ENCODE results near the gene TNFRSF21.
"Not testable (repeated sequence)": the region's sequence is repeated elsewhere in the genome, so short reads cannot be mapped to it uniquely, and the experiment has no call there.

TNFRSF21 gene

DNA sequence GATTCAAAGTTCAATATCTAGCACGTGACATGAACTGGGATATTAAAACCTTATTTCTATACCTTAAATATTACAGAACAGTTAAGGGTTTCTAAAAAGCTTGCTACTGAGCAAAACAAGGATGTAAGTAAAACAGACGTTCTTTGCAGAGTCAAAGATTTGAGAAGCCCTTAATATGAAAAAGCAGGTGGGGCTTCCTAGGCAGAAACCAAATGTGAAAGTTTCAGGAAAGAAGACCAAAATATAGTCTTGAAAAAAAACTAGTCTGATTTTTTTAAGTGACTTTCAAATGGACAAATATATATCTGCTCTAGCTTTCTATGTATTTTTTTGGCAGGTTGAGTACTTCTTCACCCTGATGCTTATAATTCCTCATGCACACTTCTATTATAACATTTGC is 63.2 kb downstream of the TNFRSF21 start:
- no peak for DNase-seq

DNA sequence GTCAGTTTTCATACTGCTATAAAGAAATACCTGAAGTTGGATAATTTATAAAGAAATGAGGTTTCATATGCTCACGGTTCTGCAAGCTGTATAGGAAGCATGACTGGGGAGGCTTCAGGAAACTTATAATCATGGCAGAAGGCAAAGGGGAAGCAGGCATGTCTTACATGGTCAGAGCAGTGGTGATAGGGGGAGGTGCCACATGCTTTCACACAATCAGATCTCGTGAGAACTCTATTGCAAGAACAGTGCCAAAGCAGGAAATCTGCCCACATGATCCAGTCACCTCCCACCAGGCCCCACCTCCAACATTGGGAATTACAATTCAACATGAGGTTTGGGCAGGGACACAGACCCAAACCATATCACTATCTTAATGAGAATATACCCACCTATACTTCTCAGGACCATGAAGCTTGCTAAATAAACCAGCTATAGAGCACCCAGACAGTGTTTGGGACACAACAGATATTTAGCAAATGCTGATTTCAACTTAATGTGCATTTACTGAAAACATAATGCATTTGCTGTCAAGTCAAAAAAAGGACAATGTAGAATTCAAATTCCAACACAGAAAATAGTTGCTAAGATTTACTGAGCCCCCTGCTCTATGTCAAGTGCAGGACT is 63.8 kb downstream of the TNFRSF21 start:
- DNase-seq = no peak

DNA sequence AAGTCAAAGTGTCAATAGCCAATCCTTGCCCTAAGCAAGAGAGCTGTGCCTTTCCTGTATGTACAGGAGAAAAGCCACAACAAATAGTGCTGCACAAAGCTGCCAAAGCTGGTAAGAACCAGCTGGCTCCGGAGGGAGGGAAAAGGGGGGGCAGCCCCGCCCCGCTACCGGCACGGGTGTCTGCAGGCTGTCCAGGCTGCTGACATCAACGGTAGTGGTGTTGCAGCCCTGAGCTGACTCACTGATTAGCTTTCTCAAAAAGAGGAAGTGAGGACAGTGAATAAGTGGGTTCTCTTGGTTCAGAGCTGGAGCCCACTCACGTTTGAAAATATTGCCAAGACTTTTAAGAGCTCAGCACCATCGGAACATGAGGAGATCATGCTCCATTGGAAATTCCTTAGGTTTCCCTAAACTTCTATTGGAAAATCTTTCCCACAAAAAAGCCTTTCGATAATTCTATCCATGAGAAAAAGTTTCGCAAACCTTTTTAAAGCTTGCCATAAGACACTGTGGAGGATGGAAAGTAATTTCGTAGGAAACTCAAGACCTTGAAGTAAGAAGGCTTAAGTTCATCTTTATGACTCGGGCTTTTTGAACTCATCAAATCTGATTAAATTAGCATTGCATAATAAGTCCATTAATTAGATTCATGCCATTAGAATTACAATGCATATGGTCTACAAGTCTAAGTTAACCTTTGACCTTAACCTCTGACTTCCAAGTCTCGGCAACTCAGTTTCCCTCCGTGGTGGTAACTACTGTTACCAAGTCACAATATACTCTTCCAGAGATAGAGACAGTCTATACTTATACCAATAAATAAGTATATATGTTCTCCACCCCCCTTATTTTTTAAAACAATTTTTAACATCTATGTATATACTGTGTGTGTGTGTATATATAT is 67.0 kb downstream of the TNFRSF21 start:
- peak; percentile 22 for DNase-seq

DNA sequence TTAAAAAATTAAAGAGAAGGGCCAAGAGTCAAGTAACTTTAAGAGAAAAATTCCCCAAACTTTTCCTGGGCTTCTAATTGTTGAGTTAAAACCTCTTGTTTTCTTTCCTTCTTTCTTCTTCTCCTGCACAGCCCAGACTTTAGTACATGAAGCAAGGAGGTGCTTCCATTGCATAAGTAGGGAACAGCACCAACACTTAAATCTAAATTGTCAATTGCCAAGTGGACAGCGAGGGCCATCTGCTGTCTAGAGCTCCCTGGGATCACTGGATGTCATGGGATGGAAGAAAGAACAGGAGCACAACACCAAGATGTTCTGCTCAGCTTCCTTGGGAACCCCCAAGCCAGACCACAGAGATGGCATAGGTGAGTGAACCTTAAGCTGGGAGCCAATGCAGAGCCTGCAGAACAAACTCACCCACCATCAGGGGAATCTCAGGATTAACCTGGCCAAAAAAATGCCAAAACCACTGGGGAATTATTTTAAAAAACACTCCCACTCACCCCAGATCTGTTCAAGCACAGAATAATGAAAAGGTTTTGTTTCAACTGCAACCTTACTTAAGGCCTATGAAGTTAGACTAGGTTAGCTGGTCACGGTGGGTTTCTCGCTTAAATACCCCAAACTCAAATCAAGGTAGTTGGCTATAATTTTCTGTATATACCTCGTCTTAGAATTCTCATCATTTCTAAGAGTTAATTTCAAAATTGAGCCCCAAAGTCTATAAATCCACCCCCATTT is 67.8 kb downstream of the TNFRSF21 start:
- DNase-seq = no peak

DNA sequence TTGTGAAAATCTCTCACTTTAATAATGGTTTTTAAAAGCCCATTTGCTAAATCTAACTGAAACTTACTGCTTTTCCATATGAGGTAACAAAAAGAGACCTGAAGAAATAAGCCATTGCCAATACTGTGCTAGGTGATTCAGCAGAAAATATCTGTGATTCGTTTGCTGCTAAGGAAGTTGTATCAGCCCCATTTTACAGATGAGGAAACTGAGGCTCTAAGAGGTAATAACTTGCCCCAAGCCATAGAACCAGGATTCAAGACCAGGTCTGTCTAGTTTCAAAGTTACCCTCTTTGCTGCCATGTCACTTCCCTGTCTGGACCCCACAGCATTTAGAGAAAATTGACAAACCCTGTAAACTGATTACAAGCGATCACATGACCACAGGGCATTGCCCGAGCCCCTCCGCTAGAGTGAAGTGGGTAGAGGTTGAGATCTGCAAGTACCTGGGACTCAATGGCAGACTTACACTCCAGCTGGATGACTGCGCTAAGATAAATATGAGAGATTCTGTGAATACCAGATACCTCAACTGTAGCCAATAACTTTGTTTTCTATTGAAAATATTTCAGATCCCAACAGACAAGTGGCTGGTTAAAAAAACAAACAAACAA is 69.3 kb downstream of the TNFRSF21 start:
- DNase-seq = no peak

DNA sequence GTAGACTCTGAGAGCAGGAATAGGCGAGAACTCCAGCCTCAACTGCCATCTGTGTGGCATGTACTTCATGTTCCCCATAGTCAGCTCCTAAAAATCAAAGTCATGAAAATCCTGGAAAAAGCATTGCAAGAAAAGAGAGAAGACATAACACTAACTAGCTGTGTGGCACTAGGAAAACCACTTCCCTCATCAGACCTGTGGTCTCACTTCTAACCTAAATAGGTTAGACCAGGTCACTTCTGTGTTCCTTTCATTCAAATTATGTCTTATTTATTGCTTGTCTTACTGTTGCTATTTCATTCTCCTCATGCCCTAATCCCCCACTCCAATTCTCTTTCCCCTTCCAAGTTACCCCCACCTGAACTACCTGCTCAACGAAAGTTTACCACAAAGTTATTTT is 70.2 kb downstream of the TNFRSF21 start:
- no peak for DNase-seq

DNA sequence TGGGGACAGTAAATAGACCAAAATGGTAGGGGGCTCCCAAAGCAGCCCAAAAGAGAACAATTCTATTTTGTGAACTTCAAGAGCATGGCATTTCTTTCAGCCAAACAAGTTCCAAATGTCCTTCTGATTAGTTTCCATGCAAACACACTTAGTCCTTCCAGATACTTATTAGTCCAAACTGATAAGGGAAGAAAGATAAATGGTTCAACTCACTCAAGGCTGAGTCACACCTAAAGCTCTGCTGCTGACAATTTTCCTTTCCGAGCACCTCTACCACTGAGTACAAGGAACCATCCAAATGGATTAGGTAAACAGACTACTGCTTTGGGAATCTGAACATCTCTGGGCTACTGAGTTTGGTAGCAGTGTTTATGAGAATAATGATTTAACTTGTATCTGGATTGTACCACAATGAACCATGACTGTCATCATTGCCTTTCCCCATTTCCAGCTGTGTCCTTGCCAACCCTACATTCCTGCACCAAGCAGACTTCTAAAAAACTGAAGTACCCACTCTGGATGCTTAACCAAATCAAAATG is 71.2 kb downstream of the TNFRSF21 start:
- DNase-seq = no peak

DNA sequence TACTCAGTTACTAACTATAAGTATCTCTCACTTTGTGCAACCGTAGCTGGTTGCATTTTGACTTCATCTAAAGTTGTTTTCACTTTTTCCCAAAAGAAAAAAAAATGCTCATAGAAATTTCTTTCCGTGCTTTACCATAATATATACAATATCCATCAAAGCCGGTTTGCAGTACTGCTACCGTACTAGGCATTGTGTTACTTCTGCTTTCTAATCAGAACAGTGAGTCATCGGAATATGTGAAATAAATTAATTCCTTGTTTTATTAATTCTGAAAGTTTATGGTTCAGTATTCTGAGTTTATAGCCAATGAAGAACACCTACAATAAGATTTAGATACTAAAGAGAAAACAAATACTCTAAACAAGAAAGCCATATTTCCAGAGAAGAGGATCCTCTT is 72.5 kb downstream of the TNFRSF21 start:
- no peak for DNase-seq

DNA sequence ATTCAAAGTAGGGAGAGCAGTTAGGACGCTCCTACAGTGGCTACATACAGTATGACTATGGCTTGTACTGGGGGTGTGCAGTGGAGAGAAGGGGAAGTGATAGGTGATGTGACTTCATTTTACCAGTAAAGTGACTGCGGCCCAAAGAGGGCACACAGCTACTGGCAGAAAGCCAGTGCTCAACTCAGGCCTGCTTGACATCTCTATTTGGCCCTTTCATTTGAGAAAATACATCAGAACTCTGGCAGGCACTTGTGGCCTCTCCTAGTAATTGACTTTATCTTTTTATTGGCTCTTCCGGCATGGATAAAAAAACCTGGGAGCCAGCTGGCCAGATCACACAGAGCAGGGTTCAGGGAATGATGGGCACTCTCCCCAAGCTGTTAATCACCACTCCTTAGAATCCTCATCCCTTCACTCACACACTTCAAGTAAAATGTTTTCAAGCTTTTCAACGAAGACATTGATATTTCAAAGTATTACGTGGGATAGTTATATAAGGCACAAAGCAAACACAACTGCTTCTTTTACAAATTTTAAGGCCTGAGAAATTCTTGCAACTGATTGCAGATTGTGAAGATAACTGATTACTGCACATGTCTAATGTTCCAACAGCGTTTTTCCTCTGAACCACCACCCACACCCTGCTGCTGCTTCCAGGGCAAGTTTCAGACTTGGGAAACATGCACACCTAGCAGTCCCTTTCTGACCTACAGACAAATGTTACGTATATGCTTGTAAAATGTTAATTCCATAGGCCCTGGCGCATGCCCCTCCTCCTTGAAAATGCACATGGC is 73.5 kb downstream of the TNFRSF21 start:
- no peak for DNase-seq

DNA sequence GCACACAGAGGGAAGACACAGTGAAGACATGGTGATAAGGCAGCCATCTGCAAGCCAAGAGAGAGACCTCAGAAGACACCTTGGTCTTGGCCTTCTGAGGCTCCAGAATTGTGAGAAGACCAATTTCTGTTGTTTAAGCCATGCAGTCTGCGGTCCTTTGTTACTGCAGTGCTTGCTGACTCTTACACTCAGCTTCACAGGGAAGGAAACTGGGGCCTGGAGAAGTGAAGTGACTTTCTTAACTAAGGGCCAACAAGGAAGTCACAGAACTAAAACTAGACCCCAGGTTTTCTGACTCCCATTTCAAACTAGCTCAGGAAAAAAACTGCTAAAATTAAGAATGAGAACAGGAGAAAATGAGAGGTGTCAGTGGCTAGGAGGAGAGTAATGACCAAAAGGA is 74.3 kb downstream of the TNFRSF21 start:
- no peak for DNase-seq

DNA sequence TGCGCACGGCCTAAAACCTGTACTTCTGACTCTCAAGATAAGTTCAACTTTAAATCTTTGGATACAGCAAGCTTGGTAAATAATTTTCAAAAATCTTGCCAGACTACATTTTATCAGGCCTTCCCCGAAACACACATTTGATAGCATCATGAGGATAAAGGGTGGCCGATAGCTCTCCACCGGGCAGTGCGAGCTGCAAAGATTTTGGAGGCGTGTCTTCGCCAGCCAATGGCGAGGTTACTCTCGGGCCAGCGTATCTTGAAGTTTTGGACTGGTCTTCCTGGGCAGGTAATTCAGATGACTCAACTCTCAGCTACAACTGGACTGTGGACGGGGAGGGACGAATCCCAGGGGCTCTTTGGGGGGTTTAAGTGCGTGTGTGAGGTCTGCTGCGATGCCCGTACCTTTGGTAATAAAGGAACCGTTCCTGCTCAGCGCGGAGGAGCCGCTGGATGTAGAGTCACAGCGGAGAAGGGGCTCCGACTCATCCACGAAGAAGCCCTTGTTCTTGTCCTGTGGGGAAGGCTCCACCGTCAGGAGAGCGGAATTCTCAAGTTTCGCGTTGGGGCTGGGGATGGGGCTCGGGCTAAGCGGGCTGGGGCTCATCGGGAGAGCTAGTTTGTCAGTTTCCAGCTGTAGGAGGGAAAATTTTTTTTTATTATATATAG is 75.3 kb downstream of the TNFRSF21 start:
- no peak for DNase-seq

DNA sequence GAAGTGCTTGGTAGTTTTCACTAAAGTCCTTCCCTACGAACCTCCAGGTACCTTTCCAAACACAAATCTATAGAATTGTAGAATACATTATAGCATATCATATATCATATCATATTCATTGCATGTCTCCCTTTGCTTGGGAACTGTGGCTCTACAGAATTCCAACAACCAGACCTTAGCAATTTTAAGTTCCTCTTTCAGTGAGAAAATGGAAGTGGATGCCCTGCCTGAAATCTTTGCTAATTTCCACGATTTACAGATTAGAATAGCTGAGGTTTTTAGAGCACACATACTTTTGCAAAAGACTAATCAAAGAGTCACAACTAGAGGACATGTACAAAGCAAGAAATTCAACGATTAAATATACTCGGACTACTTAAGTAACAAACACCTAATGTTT is 78.6 kb downstream of the TNFRSF21 start:
- no peak for DNase-seq

DNA sequence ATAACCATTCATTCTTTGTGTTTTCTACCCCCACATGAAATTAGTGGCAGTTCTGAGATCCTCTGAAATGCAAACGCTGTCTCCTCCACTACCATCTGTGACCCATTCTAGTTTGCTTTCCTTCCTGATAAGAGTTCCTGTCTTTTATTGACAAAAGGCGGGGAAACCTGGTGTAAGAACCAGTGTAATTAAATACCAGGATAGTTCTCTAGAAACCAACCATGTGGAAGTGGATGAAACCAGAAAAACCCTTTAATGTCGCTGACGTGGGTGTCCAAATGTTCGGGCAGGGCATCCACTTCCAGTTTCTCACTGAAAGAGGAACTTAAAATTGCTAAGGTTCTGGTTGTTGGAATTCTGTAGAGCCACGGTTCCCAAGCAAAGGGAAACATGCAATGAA is 79.1 kb downstream of the TNFRSF21 start:
- no peak for DNase-seq

DNA sequence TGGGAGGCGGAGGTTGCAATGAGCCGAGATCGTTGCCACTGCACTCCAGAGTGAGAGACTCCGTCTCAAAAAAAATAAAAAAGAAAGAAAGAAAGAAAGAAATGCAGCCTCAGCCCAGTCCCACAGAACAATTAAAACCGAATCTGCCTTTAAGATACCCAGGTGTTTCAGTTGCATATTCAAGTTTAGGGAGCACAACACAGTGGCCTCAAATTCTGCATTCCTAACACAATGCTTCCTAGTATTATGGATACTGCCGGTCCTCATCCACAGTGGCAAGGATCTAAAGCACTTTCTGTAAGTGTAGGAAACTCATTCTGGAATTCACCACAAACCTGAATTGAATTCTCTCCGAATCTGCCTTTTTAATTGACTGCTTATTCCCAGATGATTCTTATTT is 80.5 kb downstream of the TNFRSF21 start:
- DNase-seq = no peak

DNA sequence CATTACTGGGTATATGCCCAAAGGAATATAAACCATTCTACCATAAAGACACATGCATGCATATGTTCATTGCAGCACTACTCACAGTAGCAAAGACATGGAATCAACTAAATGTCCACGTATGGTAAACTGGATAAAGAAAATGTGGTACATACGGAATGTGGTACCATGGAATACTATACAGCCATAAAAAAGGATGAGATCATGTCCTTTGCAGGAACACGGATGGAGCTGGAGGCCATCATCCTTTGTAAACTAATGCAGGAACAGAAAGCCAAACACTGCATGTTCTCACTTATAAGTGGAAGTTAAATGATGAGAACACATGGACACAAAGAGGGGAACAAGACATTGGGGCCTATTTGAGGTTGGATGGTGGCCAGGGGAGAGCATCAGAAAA is 81.6 kb downstream of the TNFRSF21 start:
- not testable (repeated sequence) for DNase-seq

DNA sequence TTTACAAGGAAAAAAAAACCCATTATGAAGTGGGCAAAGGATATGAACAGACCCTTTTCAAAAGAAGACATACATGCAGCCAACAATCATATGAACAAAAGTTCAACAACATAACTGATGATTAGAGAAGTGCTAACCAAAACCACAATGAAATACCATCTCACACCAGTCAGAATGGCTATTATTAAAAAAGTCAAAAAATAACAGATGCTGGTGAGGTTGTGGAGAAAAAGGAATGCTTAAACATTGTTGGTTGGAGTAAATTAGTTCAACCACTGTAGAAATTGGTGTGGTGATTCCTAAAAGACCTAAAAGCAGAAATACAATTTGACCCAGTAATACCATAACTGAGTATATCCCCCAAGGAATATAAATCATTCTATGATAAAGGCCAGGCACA is 86.5 kb downstream of the TNFRSF21 start:
- not testable (repeated sequence) for DNase-seq

DNA sequence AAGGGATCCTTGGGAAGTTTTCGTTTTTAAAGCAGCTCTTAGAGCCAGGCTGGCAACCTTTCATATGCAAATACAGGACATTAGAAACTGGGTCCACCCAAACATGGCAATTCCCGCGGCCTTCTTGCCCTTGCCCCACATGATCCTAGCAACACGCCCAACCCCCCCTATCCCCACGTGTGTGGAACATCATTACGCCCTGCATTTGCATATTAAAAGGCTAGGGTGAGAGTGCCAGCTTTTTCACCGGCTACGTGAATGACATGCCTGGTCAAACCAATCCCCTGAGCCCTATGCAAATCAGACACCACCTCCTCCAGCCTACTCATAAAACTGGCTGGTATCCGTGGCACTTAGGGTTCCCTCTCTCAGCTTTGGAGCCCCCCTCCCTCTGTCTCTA is 88.1 kb downstream of the TNFRSF21 start:
- no peak for DNase-seq

DNA sequence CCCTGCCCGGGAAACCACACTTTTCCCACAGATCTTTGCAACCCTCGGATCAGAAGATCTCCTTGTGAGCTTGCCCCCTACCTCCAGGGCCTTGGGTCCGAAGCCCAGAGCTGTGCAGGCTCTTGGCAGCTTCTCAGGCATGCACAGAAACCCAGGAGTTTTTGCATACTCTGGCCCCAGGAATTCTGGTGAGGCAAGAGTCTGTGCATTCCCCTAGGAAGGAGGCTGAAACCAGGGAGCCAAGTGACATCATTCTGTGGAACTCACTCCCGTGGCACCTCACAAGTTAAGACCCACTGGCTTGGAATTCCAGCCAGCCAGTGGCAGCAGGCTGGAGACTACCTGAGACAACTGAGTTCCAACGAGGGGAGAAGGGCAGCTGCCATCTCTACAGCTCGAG is 100.1 kb downstream of the TNFRSF21 start:
- no peak for DNase-seq

DNA sequence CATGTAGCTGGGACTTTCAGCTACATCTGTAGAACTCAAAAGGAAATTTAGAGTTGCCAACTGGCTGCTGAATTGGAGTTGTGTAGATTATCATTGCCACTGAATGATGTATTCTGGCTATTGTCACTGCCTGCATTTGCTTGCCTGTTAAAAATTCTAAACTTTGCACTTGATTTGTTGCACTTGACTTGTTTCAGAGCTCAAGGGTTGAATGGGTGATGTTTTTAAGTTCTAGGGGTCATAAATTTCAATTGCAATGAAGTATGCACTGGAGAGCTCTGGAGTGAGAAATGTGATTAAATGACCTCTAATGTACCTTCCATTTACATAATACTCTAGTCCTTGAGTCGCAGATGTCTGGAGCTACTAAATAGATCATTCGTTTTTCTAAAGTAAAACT is 102.4 kb downstream of the TNFRSF21 start:
- DNase-seq = no peak

DNA sequence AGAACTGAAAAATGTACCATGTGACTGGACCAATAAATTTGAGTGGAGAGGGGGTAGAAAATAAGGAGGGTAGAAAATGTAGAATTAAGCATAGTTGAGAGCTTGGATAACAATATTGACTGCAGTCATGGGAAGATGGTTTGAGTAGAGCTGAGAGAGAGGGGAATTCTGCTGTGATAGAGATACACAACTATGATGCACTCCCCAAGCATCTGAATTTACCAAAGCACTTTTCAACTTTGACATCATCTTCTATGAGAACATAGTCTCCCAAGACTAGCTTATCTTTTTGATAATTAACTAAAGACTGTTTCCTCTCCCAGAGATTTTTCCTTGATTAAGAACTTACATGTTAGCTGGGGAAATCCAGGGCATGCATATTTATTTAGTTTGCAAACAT is 103.1 kb downstream of the TNFRSF21 start:
- no peak for DNase-seq

DNA sequence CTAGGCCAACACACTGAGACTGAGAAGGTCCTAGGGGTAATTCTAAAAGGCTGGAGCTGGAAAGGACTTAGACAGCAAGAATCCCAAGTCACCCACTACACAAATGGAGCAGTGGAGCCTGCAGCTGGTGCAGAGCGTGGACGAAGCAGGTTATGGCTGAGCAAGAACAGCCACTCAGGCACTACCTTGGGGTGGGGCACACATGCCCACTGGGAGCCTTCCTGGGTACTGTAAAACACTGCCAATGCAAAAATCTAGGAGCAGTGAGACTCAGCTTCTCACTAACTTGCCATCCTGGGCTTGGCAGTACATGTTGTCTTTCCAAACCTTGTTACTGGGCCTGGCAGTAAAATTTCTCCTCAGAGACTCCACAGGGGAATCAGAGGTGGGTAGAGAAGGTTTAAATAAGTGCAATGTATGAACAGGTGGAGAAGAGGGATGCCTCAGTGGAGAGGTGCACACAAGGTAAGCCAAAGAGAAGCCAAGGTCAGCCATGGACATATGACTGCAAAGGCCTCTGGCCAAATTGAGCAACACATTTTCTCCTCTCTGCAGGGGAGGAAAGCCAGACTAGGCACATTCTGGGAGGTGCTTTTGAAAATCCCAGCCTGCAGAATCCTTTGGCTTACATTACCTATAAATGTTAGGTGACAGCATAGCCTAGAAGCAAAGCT is 105.6 kb downstream of the TNFRSF21 start:
- DNase-seq = no peak

Measured in amniotic stem cell (primary cell).